OCI-LY1 (cell line): ENCODE data around the gene GFPT2.
A peak's percentile ranks its signal among the peaks of the same experiment; 100 is the strongest.

ENCODE experiments used
- H2AFZ ChIP-seq: fragments of 200-600 bp; sonication (generic), shearing (Covaris generic); 2 replicates; pipeline ENCODE4 v1.6.0; 2014; ENCODE audit warnings: antibody characterized with exemption, mild to moderate bottlenecking, low read length
- H3F3A ChIP-seq: fragments of 200-600 bp; sonication (generic), shearing (Covaris generic); 2 replicates; pipeline ENCODE4 v1.6.0; 2014; ENCODE audit warnings: mild to moderate bottlenecking, antibody characterized with exemption, low read length, moderate library complexity; ENCODE audit not compliant: insufficient read depth
- H3K27ac ChIP-seq: fragments of 200-600 bp; sonication (generic); 2 replicates; pipeline ENCODE4 v1.5.1; 2014; ENCODE audit warnings: low read length, mixed run types, mild to moderate bottlenecking, low read depth; ENCODE audit not compliant: poor library complexity, severe bottlenecking
- H3K27me3 ChIP-seq: fragments of 200-600 bp; sonication (generic); 2 replicates; pipeline ENCODE4 v1.6.0; 2014; ENCODE audit warnings: antibody characterized with exemption, mild to moderate bottlenecking, low read length, moderate library complexity; ENCODE audit not compliant: insufficient read depth
- H3K36me3 ChIP-seq: fragments of 200-600 bp; sonication (generic); 2 replicates; pipeline ENCODE4 v1.6.1; 2014; ENCODE audit warnings: mild to moderate bottlenecking, antibody characterized with exemption, low read length, moderate library complexity, mixed read lengths; ENCODE audit not compliant: insufficient read depth
- H3K4me1 ChIP-seq: fragments of 200-600 bp; sonication (generic); 2 replicates; pipeline ENCODE4 v1.5.1; 2014; ENCODE audit warnings: mild to moderate bottlenecking, low read length, moderate library complexity; ENCODE audit not compliant: insufficient read depth, severe bottlenecking
- H3K4me2 ChIP-seq: fragments of 200-600 bp; sonication (generic), shearing (Covaris generic); 2 replicates; pipeline ENCODE4 v1.6.1; 2014; ENCODE audit warnings: low read length
- H3K4me3 ChIP-seq: fragments of 200-600 bp; sonication (generic); 2 replicates; pipeline ENCODE4 v1.5.1; 2014; ENCODE audit warnings: low read length, low read depth, mild to moderate bottlenecking, mixed read lengths; ENCODE audit not compliant: poor library complexity, severe bottlenecking
- H3K79me2 ChIP-seq: fragments of 200-600 bp; shearing (Covaris generic); 2 replicates; pipeline ENCODE4 v1.6.1; 2016; ENCODE audit warnings: mixed run types, low read length, mixed read lengths; ENCODE audit not compliant: insufficient read depth
- H3K9ac ChIP-seq: fragments of 200-600 bp; sonication (generic), shearing (Covaris generic); 2 replicates; pipeline ENCODE4 v1.6.1; 2014; ENCODE audit warnings: mild to moderate bottlenecking, low read length, mixed read lengths
- H3K9me2 ChIP-seq: fragments of 200-600 bp; sonication (generic), shearing (Covaris generic); 2 replicates; pipeline ENCODE4 v1.6.1; 2014; ENCODE audit warnings: low read depth, mild to moderate bottlenecking, low read length, mixed read lengths
- H3K9me3 ChIP-seq: fragments of 200-600 bp; shearing (Covaris generic); 2 replicates; pipeline ENCODE4 v1.6.1; 2014; ENCODE audit warnings: low read length, mixed read lengths
- H4K20me1 ChIP-seq: fragments of 200-600 bp; sonication (generic), shearing (Covaris generic); 2 replicates; pipeline ENCODE4 v1.6.0; 2016; ENCODE audit warnings: mild to moderate bottlenecking, low read length; ENCODE audit not compliant: insufficient read depth
- EZH2 ChIP-seq: fragments of 200-600 bp; sonication (generic), shearing (Covaris generic); IDR thresholded peaks from 2 replicates; pipeline ENCODE4 v1.8.0; 2017; ENCODE audit warnings: borderline replicate concordance, mixed run types, mild to moderate bottlenecking, antibody characterized with exemption, low read length, moderate library complexity, mixed read lengths
- TF ChIP-seq, protein P1 (sequence below): fragments of 200-600 bp; sonication (generic), shearing (Covaris generic); IDR thresholded peaks from 2 replicates; pipeline ENCODE4 v1.5.1; 2017; ENCODE audit warnings: mild to moderate bottlenecking, antibody characterized with exemption, low read length, moderate library complexity, mixed read lengths

Gene GFPT2

DNA sequence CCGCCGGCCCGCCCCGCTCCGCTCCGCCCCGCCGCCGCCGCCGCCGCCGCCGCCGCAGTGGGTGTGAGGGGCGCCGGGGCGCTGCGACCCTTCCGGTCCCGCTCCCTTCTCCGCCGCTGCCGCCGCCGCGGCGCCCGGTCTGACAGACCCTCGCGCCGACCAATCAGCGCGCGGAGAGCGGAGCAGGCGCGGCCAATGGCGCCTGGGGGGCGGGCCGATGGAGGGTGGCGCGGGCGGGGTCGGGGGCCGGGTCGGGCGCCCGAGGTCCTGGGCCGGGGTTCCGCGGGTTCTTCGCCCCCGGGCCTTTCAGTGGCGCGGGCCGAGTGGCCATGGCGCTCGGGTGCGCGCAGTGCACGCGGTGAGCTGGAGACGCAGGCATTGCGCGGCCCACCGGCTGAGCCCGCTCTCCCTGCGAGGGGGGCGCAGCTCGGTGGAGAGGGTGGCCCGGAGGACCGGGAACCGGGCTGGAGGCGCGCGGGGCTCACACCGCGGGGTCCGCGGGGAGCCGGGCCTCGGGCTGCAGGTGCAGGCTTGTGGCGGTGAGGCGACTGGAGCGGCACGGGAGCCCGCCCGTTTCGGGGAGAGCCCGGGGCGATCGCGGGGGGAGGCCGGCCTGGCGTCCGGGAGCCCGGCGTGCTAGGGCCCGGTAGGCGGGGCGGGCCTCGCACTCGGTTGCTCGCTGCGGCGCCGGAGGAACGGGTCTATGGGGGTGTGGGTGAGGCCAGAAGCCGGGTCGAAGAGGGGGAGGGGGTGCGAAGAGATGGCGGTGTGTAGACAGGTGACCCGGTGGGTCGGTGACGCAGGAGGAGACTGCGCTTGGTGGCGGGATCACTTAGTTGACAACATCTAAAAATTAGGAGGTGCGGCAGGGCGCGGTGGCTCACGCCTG lies 60.9 kb downstream of the GFPT2 start, which contains the start of gene MAPK9:
MAPK9 (minus strand) TSS at position 141 of the 889 bp plus-strand sequence. CDS start 11,522 bp downstream, outside the sequence.
- Histone ChIP-seq H3K27me3 (no peaks in the 10 kb centered on the region), H3K27ac (peak within 1 kb of the TSS; percentile 77), H3F3A (no peaks in the 10 kb centered on the region), H3K9ac (peak within 1 kb of the TSS; percentile 99), H3K36me3 (peaks cover 16% of the 10 kb centered on the region), H3K4me1 (peaks cover 43% of the 10 kb centered on the region), H4K20me1 (no peaks in the 10 kb centered on the region), H3K4me2 (peak within 1 kb of the TSS; percentile 91), H2AFZ (no peak within 1 kb of the TSS), H3K9me2 (no peaks in the 10 kb centered on the region), H3K4me3 (peak within 1 kb of the TSS; percentile 99), H3K9me3 (0 out of 2 replicates have a peak, but pooled peaks cover 2% of the 10 kb centered on the region), H3K79me2 (peaks cover 29% of the 10 kb centered on the region)
- no peak for TF ChIP-seq EZH2
- TF ChIP-seq, protein P1, sequence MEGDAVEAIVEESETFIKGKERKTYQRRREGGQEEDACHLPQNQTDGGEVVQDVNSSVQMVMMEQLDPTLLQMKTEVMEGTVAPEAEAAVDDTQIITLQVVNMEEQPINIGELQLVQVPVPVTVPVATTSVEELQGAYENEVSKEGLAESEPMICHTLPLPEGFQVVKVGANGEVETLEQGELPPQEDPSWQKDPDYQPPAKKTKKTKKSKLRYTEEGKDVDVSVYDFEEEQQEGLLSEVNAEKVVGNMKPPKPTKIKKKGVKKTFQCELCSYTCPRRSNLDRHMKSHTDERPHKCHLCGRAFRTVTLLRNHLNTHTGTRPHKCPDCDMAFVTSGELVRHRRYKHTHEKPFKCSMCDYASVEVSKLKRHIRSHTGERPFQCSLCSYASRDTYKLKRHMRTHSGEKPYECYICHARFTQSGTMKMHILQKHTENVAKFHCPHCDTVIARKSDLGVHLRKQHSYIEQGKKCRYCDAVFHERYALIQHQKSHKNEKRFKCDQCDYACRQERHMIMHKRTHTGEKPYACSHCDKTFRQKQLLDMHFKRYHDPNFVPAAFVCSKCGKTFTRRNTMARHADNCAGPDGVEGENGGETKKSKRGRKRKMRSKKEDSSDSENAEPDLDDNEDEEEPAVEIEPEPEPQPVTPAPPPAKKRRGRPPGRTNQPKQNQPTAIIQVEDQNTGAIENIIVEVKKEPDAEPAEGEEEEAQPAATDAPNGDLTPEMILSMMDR = no peak; the same call in 1 of the 2 replicates

DNA sequence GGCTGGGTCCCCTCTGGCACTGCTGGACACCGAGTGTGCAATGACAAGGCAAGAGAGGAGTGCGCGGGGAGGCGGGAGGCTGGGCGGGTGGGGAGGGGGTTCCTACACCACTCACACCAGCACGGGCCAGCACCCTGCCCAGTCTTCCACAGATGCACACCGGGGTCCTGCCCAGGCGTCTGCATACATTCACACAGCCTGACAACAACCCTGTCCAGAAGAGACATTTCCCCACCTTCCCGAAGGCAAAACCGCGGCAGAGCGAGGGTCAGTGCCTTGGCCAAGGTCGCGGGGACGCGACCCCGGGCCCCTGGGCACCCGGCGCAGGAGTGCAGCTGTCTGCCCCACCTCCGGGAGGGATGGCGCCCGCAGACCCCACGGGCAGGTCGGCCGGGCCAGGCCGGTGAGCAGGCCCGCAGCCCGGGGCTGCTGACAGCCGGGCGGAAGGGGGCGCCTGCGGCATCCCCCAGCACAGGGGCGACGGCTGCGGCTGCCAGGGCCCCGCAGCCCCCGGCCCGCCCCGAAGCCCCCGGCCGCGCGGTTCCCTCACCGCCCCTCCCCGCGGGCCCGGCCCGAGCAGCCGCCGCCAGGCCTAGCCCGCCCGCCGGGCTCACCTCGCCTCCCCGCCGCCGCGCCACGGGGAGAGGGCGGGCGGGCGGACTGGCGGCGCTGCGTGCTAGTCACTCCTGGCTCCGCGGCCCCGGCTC lies 61.7 kb downstream of the GFPT2 start:
- 0 out of 2 replicates have a peak, but pooled peaks cover 5% of the 10 kb centered on the region for H3K9me3 ChIP-seq
- peaks cover 24% of the 10 kb centered on the region for H3K36me3 ChIP-seq
- peak overlapping the region; percentile 71 for H3K9ac ChIP-seq
- H4K20me1 ChIP-seq = no peaks in the 10 kb centered on the region
- peak overlapping the region; percentile 85 for H3K4me3 ChIP-seq
- H3K27me3 ChIP-seq = no peaks in the 10 kb centered on the region
- no peak overlapping the region for H3K27ac ChIP-seq
- H3F3A ChIP-seq = no peaks in the 10 kb centered on the region
- TF ChIP-seq, protein P1 = peak; percentile 12; the same call in 1 of the 2 replicates
- TF ChIP-seq EZH2 = no peak
- no peak overlapping the region for H2AFZ ChIP-seq
- H3K4me1 ChIP-seq = peaks cover 38% of the 10 kb centered on the region
- no peaks in the 10 kb centered on the region for H3K9me2 ChIP-seq
- peaks cover 29% of the 10 kb centered on the region for H3K79me2 ChIP-seq
- H3K4me2 ChIP-seq = peak overlapping the region; percentile 85

DNA sequence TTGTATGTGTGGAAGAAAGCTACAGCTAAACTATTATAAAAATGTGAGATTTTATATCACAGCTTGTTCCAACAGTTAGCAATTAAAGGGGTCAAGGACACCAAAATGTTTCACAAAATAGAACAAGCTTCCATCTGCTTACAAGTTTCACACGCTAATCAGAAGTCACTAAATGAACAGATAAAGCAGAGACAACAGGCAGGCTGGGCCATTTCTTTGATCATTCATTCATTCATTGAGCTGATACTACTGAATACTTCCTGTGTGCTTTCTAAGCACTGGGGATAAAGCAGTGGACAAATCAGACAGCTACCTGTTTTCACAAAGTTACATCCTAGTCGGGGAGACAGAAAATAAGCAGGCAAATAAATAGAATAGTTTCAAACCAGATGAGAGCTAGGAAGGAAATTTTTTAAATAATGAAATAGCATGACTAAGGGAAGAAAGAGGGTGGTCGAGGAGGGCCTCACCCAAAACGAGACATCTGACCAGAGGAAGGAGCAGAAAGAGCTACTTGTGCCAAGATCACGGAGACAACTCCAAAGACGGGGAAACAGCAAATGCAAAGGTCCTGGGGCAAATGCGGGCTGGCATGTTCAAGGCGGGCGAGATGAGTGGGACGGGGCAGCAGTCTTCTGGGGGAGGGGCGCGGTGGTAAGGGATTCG lies 62.4 kb downstream of the GFPT2 start:
- H3K9me3 ChIP-seq = 0 out of 2 replicates have a peak, but pooled peaks cover 5% of the 10 kb centered on the region
- TF ChIP-seq, protein P1 = no peak
- no peak for TF ChIP-seq EZH2
- no peaks in the 10 kb centered on the region for H3F3A ChIP-seq
- peak overlapping the region; percentile 71 for H3K9ac ChIP-seq
- no peak overlapping the region for H3K27ac ChIP-seq
- H2AFZ ChIP-seq = no peak overlapping the region
- peak overlapping the region; percentile 85 for H3K4me3 ChIP-seq
- H3K79me2 ChIP-seq = peaks cover 29% of the 10 kb centered on the region
- H3K27me3 ChIP-seq = no peaks in the 10 kb centered on the region
- peak overlapping the region; percentile 85 for H3K4me2 ChIP-seq
- peaks cover 27% of the 10 kb centered on the region for H3K36me3 ChIP-seq
- peaks cover 35% of the 10 kb centered on the region for H3K4me1 ChIP-seq
- no peaks in the 10 kb centered on the region for H3K9me2 ChIP-seq
- H4K20me1 ChIP-seq = no peaks in the 10 kb centered on the region
